ENCODE measurements around the gene NOXO1. TPM values are rescaled to one million over a fixed set of nuclear protein-coding genes. Genes with fewer than 3 reads are reported as not detected.

The NOXO1 gene
- total RNA-seq, 2 donors from 2014 or later, result 0.30 TPM; not detected in 1

DNA sequence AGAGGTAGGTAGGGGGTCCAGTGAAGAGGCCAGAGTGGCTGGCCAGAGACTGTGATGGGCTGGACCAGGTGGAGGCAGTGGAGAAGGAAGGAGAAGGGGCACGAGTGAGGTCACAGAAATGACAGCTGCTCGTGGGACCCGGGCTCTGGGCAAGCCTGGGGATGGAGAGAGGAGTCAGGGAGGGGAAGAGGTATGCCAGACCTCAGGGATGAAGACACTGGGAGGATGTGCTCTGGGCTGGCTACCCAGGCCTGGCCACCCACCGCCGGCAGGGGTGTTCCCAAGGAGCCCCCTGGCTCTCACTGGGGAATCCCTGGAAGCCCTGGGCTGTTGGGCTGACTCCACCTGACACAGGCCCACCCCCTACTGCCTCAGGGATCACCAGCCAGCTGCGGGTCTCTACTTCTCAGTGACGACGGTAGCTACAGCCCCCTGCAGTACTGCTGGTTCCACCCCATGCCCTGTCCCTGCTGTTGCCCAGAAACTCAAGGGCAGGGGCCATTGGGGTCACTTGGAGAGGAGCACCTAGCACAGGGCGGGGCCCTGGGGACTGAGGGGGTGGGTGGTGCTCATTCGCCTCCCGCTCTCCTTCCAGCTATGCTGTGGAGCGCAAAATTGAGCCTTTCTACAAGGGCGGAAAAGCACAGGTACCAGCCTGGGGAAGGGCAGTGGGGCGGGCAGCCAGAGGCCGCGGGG lies 7.7 kb downstream of the NOXO1 start:
- H3K4me3 ChIP-seq, result no peak overlapping the region
- H3K4me1 ChIP-seq, result peaks cover 0 to 27% of the 10 kb centered on the region in 2 donors
- peaks cover 46% of the 10 kb centered on the region for H3K36me3 ChIP-seq
- no peaks in the 10 kb centered on the region for H3K9me3 ChIP-seq
- no peak for DNase-seq (ENCODE audit: low spot score)
- TF ChIP-seq, protein P1, sequence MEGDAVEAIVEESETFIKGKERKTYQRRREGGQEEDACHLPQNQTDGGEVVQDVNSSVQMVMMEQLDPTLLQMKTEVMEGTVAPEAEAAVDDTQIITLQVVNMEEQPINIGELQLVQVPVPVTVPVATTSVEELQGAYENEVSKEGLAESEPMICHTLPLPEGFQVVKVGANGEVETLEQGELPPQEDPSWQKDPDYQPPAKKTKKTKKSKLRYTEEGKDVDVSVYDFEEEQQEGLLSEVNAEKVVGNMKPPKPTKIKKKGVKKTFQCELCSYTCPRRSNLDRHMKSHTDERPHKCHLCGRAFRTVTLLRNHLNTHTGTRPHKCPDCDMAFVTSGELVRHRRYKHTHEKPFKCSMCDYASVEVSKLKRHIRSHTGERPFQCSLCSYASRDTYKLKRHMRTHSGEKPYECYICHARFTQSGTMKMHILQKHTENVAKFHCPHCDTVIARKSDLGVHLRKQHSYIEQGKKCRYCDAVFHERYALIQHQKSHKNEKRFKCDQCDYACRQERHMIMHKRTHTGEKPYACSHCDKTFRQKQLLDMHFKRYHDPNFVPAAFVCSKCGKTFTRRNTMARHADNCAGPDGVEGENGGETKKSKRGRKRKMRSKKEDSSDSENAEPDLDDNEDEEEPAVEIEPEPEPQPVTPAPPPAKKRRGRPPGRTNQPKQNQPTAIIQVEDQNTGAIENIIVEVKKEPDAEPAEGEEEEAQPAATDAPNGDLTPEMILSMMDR (IDR thresholded peaks at IDR 0.05), result no peak
- peaks cover 0 to under 1% of the 10 kb centered on the region in 2 donors for H3K27me3 ChIP-seq
- no peak overlapping the region for H3K27ac ChIP-seq

DNA sequence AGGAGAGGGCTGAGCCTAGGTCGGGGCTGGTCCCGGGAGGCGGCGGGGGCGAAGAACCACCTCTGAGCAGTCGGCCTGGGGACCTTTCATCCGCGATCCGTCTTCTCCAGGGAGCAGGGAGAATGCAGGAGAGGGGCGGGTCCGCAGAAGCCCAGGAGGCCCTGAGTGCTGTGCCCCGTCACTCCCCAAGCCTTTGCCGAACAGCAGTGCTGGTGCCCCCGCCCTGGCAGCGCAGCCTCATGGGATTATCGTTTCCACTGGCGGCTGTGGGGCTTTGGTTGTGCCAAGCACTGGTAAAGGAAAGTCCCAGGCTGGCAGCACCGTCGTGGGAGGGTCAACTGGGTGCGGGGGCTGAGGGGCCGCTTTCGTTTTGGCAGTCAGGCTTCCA lies 8.8 kb downstream of the NOXO1 start:
- Histone ChIP-seq H3K27me3 (no peaks in the 10 kb centered on the region), H3K4me1 (peaks cover 0 to 27% of the 10 kb centered on the region in 2 donors), H3K27ac (peak overlapping the region in 1 of 2 donors; percentile 88), H3K9me3 (no peaks in the 10 kb centered on the region), H3K4me3 (peak overlapping the region; percentile 84 to 100), H3K36me3 (peaks cover 34% of the 10 kb centered on the region)
- DNase-seq (ENCODE audit: low spot score), result no peak
- TF ChIP-seq, protein P1 (IDR thresholded peaks at IDR 0.05), result no peak

DNA sequence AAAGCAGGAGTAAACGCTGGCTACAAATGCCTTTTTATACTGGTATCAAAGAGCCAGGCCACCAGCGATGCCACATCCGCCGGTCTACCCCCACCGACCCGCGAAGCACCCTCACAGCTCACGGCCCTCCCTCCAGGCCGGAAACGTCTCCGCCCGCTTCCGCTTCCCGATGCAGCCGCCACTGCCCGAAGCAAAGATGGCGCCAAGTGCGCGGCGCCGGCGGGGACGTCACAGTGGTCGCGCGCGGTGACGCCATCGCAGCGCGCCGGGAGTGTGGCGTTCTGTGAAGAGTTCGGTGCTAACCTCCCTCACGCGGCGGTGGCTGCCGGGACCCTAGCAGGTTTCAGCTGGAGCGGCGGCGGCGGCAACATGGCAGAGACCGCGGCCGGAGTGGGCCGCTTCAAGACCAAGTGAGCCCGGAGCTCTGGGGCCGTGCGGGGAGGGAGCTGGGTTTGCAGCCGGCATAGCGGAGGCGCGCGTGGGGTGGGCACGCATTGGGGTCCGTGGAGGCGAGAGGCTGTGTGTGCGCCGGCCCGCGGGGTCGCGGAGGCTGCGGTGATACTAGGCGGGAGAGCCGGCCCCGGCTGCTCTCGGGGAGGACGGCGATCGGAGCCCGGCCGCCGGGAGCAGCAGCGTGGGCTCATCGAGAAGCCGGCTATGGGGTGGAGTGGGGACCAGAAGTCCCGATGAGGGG lies 9.3 kb downstream of the NOXO1 start, which contains the start of gene TBL3:
TSS of gene TBL3 (plus strand) at position 258 of the 694 bp plus-strand sequence. CDS start at position 370, 112 bp downstream.
- TF ChIP-seq, protein P1 (IDR thresholded peaks at IDR 0.05), result no peak
- H3K36me3 ChIP-seq, result peaks cover 29% of the 10 kb centered on the region
- H3K4me3 ChIP-seq, result peak within 1 kb of the TSS; percentile 84 to 100
- no peaks in the 10 kb centered on the region for H3K9me3 ChIP-seq
- peak; percentile 95 for DNase-seq (ENCODE audit: low spot score)
- peak within 1 kb of the TSS; percentile 88 to 89 for H3K27ac ChIP-seq
- H3K4me1 ChIP-seq, result peaks cover 0 to 27% of the 10 kb centered on the region in 2 donors
- H3K27me3 ChIP-seq, result no peaks in the 10 kb centered on the region

DNA sequence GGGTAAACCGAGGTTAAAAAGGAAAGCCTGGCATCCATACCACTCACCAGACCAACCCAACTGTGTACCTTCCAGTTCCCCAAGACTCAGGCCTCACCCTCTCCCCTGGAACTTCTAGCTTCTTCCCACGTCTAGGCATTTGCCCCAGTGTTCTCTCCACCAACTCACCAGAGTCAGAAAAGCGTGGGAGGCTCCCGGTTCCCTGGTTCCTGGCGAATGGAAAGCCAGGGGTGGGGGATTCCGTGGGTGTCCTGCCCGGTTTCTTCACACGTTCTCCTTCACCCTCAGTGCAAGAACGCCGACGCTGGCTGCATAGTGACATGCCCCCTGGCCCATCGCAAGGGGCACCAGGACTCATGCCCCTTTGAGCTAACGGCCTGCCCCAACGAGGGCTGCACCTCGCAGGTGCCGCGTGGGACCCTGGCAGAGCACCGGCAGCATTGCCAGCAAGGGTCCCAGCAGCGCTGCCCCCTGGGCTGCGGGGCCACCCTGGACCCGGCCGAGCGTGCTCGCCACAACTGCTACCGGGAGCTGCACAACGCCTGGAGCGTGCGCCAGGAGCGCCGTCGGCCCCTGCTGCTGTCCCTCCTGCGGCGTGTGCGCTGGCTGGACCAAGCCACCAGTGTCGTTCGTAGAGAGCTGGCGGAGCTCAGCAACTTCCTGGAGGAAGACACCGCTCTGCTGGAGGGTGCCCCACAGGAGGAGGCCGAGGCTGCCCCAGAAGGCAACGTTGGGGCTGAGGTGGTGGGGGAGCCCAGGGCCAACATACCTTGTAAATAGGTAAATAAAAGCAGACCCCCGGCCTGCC lies 12.9 kb downstream of the NOXO1 start:
- Histone ChIP-seq H3K27ac (no peak overlapping the region), H3K9me3 (no peaks in the 10 kb centered on the region), H3K4me3 (no peak overlapping the region), H3K27me3 (no peaks in the 10 kb centered on the region), H3K36me3 (peaks cover 6% of the 10 kb centered on the region), H3K4me1 (peaks cover 0 to 42% of the 10 kb centered on the region in 2 donors)
- DNase-seq (ENCODE audit: low spot score), result no peak
- TF ChIP-seq, protein P1 (IDR thresholded peaks at IDR 0.05), result no peak

DNA sequence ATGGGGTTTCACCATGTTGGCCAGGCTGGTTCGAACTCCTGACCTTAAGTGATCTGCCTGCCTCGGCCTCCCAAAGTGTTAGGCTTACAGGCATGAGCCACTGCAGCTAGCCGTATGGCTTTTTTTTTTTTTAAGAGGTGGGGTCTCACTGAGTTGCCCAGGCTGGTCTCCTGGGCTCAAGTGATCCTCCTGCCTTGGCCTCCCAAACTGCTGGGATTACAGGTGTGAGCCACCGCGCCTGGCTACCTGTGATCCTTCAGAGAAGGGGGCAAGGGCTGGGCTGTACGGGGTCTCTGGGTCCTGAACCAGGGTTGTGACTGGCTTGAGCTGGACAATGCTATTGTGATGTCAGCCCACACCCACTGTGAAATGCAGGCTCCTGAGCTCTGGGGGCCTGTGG lies 14.8 kb downstream of the NOXO1 start, which contains the start of gene RNF151:
TSS of gene RNF151 (plus strand) at position 397 of the 400 bp plus-strand sequence. CDS start 26 bp downstream, outside the sequence.
- H3K4me3 ChIP-seq, result peak within 1 kb of the TSS; percentile 74 to 80
- TF ChIP-seq, protein P1 (IDR thresholded peaks at IDR 0.05), result no peak
- no peaks in the 10 kb centered on the region for H3K27me3 ChIP-seq
- H3K4me1 ChIP-seq, result peaks cover 0 to 37% of the 10 kb centered on the region in 2 donors
- H3K9me3 ChIP-seq, result no peaks in the 10 kb centered on the region
- DNase-seq (ENCODE audit: low spot score), result no peak
- H3K27ac ChIP-seq, result peak within 1 kb of the TSS in 1 of 2 donors; percentile 91
- H3K36me3 ChIP-seq, result peaks cover 24% of the 10 kb centered on the region
